ENCODE data around the gene NID2.

GRCh38 chr14:52044791-52045522, 23.9 kb downstream of the NID2 start:
- TF ChIP-seq EZH2 (IDR thresholded peaks at IDR 0.05), result no peak
- TF ChIP-seq POLR2AphosphoS5 (IDR thresholded peaks at IDR 0.05; ENCODE audit: borderline replicate concordance, low read depth, low read length), result no peak
- TF ChIP-seq FOXP2 (optimal IDR thresholded peaks at IDR 0.05; ENCODE audit: control extremely low read depth, extremely low read length, insufficient read depth), result no peak
